SU-DHL-6 (cell line): ENCODE measurements around the gene ST6GAL2.

Experiments used
- H2AFZ ChIP-seq: fragments of 200-600 bp; sonication (generic); 2 replicates; pipeline ENCODE4 v1.6.1; 2014; ENCODE audit warnings: low read depth, mild to moderate bottlenecking, moderate library complexity, mixed read lengths, antibody characterized with exemption, low read length; ENCODE audit not compliant: severe bottlenecking
- H3F3A ChIP-seq: fragments of 200-600 bp; shearing (Covaris generic); 2 replicates; pipeline ENCODE4 v1.6.0; 2016; ENCODE audit warnings: antibody characterized with exemption, mild to moderate bottlenecking; ENCODE audit not compliant: insufficient read depth
- H3K27ac ChIP-seq: fragments of 200-600 bp; sonication (generic); 2 replicates; pipeline ENCODE4 v1.5.1; 2016; ENCODE audit warnings: low read depth, mild to moderate bottlenecking, low read length, moderate library complexity, mixed read lengths
- H3K27me3 ChIP-seq: fragments of 200-600 bp; sonication (generic), shearing (Covaris generic); 2 replicates; pipeline ENCODE4 v1.6.0; 2014; ENCODE audit warnings: mild to moderate bottlenecking, low read length
- H3K36me3 ChIP-seq: fragments of 200-600 bp; sonication (generic); 2 replicates; pipeline ENCODE4 v1.6.1; 2014; ENCODE audit warnings: mild to moderate bottlenecking, low read length, mixed read lengths
- H3K4me2 ChIP-seq: fragments of 300-600, 200-600 bp; shearing (Covaris generic), sonication (generic); 2 replicates; pipeline ENCODE4 v1.6.0; 2014; ENCODE audit warnings: low read length, low read depth, mild to moderate bottlenecking; ENCODE audit not compliant: poor library complexity, severe bottlenecking
- H3K4me3 ChIP-seq: fragments of 200-600 bp; sonication (generic); 2 replicates; pipeline ENCODE4 v1.5.1; 2014; ENCODE audit warnings: antibody characterized with exemption, low read length, mild to moderate bottlenecking, mixed read lengths; ENCODE audit not compliant: insufficient read depth, poor library complexity, severe bottlenecking
- H3K79me2 ChIP-seq: fragments of 200-600 bp; sonication (generic); 2 replicates; pipeline ENCODE4 v1.6.1; 2014; ENCODE audit warnings: mild to moderate bottlenecking, low read length, moderate library complexity; ENCODE audit not compliant: insufficient read depth
- H3K9ac ChIP-seq: fragments of 200-600 bp; sonication (generic); 2 replicates; pipeline ENCODE4 v1.7.0; 2014; ENCODE audit warnings: mild to moderate bottlenecking, low read length
- H3K9me2 ChIP-seq: fragments of 200-600 bp; sonication (generic); replicated peaks from 2 replicates; pipeline ENCODE4 v1.6.1; 2014; ENCODE audit warnings: low read length; ENCODE audit not compliant: insufficient read depth
- H3K9me3 ChIP-seq: fragments of 200-600 bp; sonication (generic); 2 replicates; pipeline ENCODE4 v1.6.1; 2014; ENCODE audit warnings: low read length, mixed read lengths; ENCODE audit not compliant: insufficient read depth
- H4K20me1 ChIP-seq: fragments of 200-600 bp; sonication (generic); 2 replicates; pipeline ENCODE4 v1.6.1; 2014; ENCODE audit warnings: low read depth, mild to moderate bottlenecking, antibody characterized with exemption, low read length, moderate library complexity, mixed read lengths
- EZH2phosphoT487 ChIP-seq: fragments of 200-600 bp; sonication (generic), shearing (Covaris generic); conservative IDR thresholded peaks from 2 replicates; pipeline ENCODE4 v1.6.1; 2018; ENCODE audit warnings: mild to moderate bottlenecking, antibody characterized with exemption, low read length, moderate library complexity, mixed read lengths
- TF ChIP-seq, protein P1 (sequence below): fragments of 200-600 bp; sonication (generic); IDR thresholded peaks from one replicate; pipeline ENCODE4 v1.5.1; 2017; ENCODE audit warnings: antibody characterized with exemption, mild to moderate bottlenecking, low read length, moderate library complexity; ENCODE audit not compliant: insufficient read depth, poor library complexity, severe bottlenecking

The ST6GAL2 gene

GRCh38 chr2:106792671-106793070 lies 93.3 kb downstream of the ST6GAL2 start:
- H3K4me3 ChIP-seq = no peak overlapping the region
- no peak overlapping the region for H2AFZ ChIP-seq
- TF ChIP-seq, protein P1, sequence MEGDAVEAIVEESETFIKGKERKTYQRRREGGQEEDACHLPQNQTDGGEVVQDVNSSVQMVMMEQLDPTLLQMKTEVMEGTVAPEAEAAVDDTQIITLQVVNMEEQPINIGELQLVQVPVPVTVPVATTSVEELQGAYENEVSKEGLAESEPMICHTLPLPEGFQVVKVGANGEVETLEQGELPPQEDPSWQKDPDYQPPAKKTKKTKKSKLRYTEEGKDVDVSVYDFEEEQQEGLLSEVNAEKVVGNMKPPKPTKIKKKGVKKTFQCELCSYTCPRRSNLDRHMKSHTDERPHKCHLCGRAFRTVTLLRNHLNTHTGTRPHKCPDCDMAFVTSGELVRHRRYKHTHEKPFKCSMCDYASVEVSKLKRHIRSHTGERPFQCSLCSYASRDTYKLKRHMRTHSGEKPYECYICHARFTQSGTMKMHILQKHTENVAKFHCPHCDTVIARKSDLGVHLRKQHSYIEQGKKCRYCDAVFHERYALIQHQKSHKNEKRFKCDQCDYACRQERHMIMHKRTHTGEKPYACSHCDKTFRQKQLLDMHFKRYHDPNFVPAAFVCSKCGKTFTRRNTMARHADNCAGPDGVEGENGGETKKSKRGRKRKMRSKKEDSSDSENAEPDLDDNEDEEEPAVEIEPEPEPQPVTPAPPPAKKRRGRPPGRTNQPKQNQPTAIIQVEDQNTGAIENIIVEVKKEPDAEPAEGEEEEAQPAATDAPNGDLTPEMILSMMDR = no peak
- TF ChIP-seq EZH2phosphoT487 = no peak
- H3K27me3 ChIP-seq = no peaks in the 10 kb centered on the region
- H3F3A ChIP-seq = no peaks in the 10 kb centered on the region
- H3K4me2 ChIP-seq = no peak overlapping the region
- H3K36me3 ChIP-seq = no peaks in the 10 kb centered on the region
- H3K9me3 ChIP-seq = 0 out of 2 replicates have a peak, but pooled peaks cover 4% of the 10 kb centered on the region
- no peak overlapping the region for H3K27ac ChIP-seq
- no peaks in the 10 kb centered on the region for H3K79me2 ChIP-seq
- no peak overlapping the region for H3K9ac ChIP-seq
- no peaks in the 10 kb centered on the region for H3K9me2 ChIP-seq
- H4K20me1 ChIP-seq = no peaks in the 10 kb centered on the region

DNA sequence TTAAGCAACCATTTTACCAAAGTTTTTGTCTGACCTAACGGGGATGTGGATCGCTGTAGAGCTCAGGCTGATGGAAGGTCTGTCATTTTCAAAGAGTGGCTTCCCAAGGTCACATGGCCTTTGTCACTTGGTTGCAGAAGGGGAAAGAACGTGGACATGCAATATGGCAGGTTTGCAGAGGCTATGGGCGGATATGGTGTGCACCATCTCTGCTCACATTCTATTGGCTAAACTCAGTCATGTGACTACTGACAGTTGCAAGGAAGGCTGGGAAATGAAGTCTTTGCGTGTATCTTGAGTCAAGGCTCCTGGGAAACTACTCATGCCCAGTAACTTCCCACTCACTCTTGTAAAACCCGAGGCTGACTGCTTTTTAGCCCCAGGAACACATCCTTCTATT lies 96.8 kb downstream of the ST6GAL2 start:
- TF ChIP-seq EZH2phosphoT487 = no peak
- TF ChIP-seq, protein P1 = no peak
- Histone ChIP-seq H3K27me3 (no peaks in the 10 kb centered on the region), H3K4me2 (no peak overlapping the region), H3K9ac (no peak overlapping the region), H3K36me3 (no peaks in the 10 kb centered on the region), H4K20me1 (no peaks in the 10 kb centered on the region), H3K9me3 (0 out of 2 replicates have a peak, but pooled peaks cover 4% of the 10 kb centered on the region), H3K27ac (no peak overlapping the region), H3F3A (no peaks in the 10 kb centered on the region), H3K79me2 (no peaks in the 10 kb centered on the region), H3K9me2 (no peaks in the 10 kb centered on the region), H3K4me3 (no peak overlapping the region), H2AFZ (no peak overlapping the region)

- Histone ChIP-seq H4K20me1 (no peaks in the 10 kb centered on the region), H3K79me2 (no peaks in the 10 kb centered on the region), H3K9me3 (no peaks in the 10 kb centered on the region), H3K4me2 (no peak overlapping the region), H3F3A (no peaks in the 10 kb centered on the region), H3K27me3 (no peaks in the 10 kb centered on the region), H2AFZ (no peak overlapping the region), H3K36me3 (no peaks in the 10 kb centered on the region), H3K9ac (no peak overlapping the region), H3K27ac (no peak overlapping the region), H3K9me2 (no peaks in the 10 kb centered on the region), H3K4me3 (no peak overlapping the region)
- TF ChIP-seq, protein P1 = no peak
- no peak for TF ChIP-seq EZH2phosphoT487
Measured at GRCh38 chr2:106782681-106783080, 103.3 kb downstream of the ST6GAL2 start.
